ENCODE results near the gene B3GALNT2. TPM values are rescaled to one million over a fixed set of nuclear protein-coding genes. Genes with fewer than 3 reads are reported as not detected.

The B3GALNT2 gene
- total RNA-seq, 2 donors from 2014 or later, result 29.1 to 52.1 TPM

GRCh38 chr1:235511470-235512240 lies 7.4 kb upstream of the B3GALNT2 start:
- WGBS, result 74% methylated on average over 13 of the region's 13 CpGs
- TF ChIP-seq POLR2AphosphoS5 (IDR thresholded peaks at IDR 0.05) (no peak), CTCF (IDR thresholded peaks at IDR 0.05) (no peak), POLR2A (IDR thresholded peaks at IDR 0.05) (no peak)
- DNase-seq (ENCODE audit: low spot score), result no peak
- Histone ChIP-seq H3K9me3 (no peaks in the 10 kb centered on the region), H3K36me3 (no peaks in the 10 kb centered on the region), H3K27ac (no peak overlapping the region), H3K4me3 (no peak overlapping the region), H3K4me1 (replicated peaks) (no peaks in the 10 kb centered on the region), H3K27me3 (replicated peaks; ENCODE audit: insufficient read depth) (no peaks in the 10 kb centered on the region)
- intact Hi-C loops (cut with DNase I), result loop anchor here (5.0 kb wide), 2 partner anchors 276 to 461 kb away; no protein-coding TSS in a partner anchor

GRCh38 chr1:235510823-235511222 lies 6.6 kb upstream of the B3GALNT2 start:
- TF ChIP-seq POLR2AphosphoS5 (IDR thresholded peaks at IDR 0.05) (no peak), POLR2A (IDR thresholded peaks at IDR 0.05) (no peak), CTCF (IDR thresholded peaks at IDR 0.05) (no peak)
- 43% methylated on average over 6 of the region's 6 CpGs for WGBS
- Histone ChIP-seq H3K4me1 (replicated peaks) (no peaks in the 10 kb centered on the region), H3K9me3 (no peaks in the 10 kb centered on the region), H3K4me3 (no peak overlapping the region), H3K27ac (no peak overlapping the region), H3K36me3 (no peaks in the 10 kb centered on the region), H3K27me3 (replicated peaks; ENCODE audit: insufficient read depth) (no peaks in the 10 kb centered on the region)
- DNase-seq (ENCODE audit: low spot score), result no peak
- intact Hi-C loops (cut with DNase I), result loop anchor here (5.0 kb wide), 2 partner anchors 276 to 461 kb away; no protein-coding TSS in a partner anchor

- H3K4me1 ChIP-seq (replicated peaks), result no peaks in the 10 kb centered on the region
- no peak overlapping the region for H3K4me3 ChIP-seq
- TF ChIP-seq POLR2A (IDR thresholded peaks at IDR 0.05), result no peak
- TF ChIP-seq POLR2AphosphoS5 (IDR thresholded peaks at IDR 0.05), result no peak
- no peak for TF ChIP-seq CTCF (IDR thresholded peaks at IDR 0.05)
- no peak for DNase-seq (ENCODE audit: low spot score)
- H3K9me3 ChIP-seq, result no peaks in the 10 kb centered on the region
- intact Hi-C loops (cut with DNase I), result loop anchor here (10.0 kb wide), 2 partner anchors 357 to 903 kb away; partner anchors contain the start of gene LYST
- no peaks in the 10 kb centered on the region for H3K36me3 ChIP-seq
- WGBS, result 81% methylated on average over 3 of the region's 3 CpGs
- H3K27ac ChIP-seq, result no peak overlapping the region
- H3K27me3 ChIP-seq (replicated peaks; ENCODE audit: insufficient read depth), result no peaks in the 10 kb centered on the region
Observed at GRCh38 chr1:235507623-235508022, 3.4 kb upstream of the B3GALNT2 start.

- Histone ChIP-seq H3K4me3 (peak overlapping the region; percentile 67 to 88), H3K27me3 (replicated peaks; ENCODE audit: insufficient read depth) (no peaks in the 10 kb centered on the region), H3K9me3 (no peaks in the 10 kb centered on the region), H3K4me1 (replicated peaks) (no peaks in the 10 kb centered on the region), H3K27ac (peak overlapping the region; percentile 98), H3K36me3 (no peaks in the 10 kb centered on the region)
- DNase-seq (ENCODE audit: low spot score), result peak; percentile 99
- intact Hi-C loops (cut with DNase I), result loop anchor here (2.0 to 10.0 kb wide), 3 partner anchors 176 to 900 kb away; partner anchors contain the start of genes ARID4B, GGPS1 and LYST
- TF ChIP-seq POLR2AphosphoS5 (IDR thresholded peaks at IDR 0.05) (peak; percentile 97), POLR2A (IDR thresholded peaks at IDR 0.05) (peak; percentile 6), CTCF (IDR thresholded peaks at IDR 0.05) (peak; percentile 90 to 99 (median 96))
- WGBS, result under 1% methylated on average over 61 of the region's 61 CpGs
Observed at GRCh38 chr1:235504494-235505222, 406 bp upstream of the B3GALNT2 start.

Measured in prostate gland (tissue), 2 donors.